OCI-LY3 (cell line): ENCODE data around the gene RND1.
"Not testable (repeated sequence)": the region's sequence is repeated elsewhere in the genome, so short reads cannot be mapped to it uniquely, and the experiment has no call there.

ENCODE experiments used
- H2AFZ ChIP-seq: fragments of 200-600, 300-600 bp; shearing (Covaris generic); 2 replicates; pipeline ENCODE4 v1.6.0; 2014; ENCODE audit warnings: antibody characterized with exemption, low read depth, low read length
- H3K27ac ChIP-seq: fragments of 200-600, 300-600 bp; sonication (generic); 2 replicates; pipeline ENCODE4 v1.5.1; 2014; ENCODE audit warnings: mild to moderate bottlenecking, low read length, moderate library complexity, mixed read lengths
- H3K27me3 ChIP-seq: fragments of 200-600, 300-600 bp; sonication (generic); 2 replicates; pipeline ENCODE4 v1.6.1; 2014; ENCODE audit warnings: low read depth, low read length, mixed read lengths
- H3K36me3 ChIP-seq: fragments of 200-600, 300-600 bp; sonication (generic); replicated peaks from 2 replicates; pipeline ENCODE3; 2014; ENCODE audit warnings: low read depth, low read length, mixed read lengths
- H3K4me1 ChIP-seq: fragments of 300-600, 200-600 bp; sonication (generic); 2 replicates; pipeline ENCODE4 v1.6.1; 2014; ENCODE audit warnings: low read length, mixed read lengths
- H3K4me2 ChIP-seq: fragments of 200-600, 300-600 bp; sonication (generic); 2 replicates; pipeline ENCODE4 v1.6.1; 2014; ENCODE audit warnings: low read length, mixed read lengths
- H3K4me3 ChIP-seq: fragments of 300-600, 200-600 bp; sonication (generic); 2 replicates; pipeline ENCODE4 v1.5.1; 2014; ENCODE audit warnings: antibody characterized with exemption, mild to moderate bottlenecking, low read length, moderate library complexity
- H3K79me2 ChIP-seq: fragments of 300-600, 200-600 bp; shearing (Covaris generic); 2 replicates; pipeline ENCODE4 v1.6.1; 2014; ENCODE audit warnings: mild to moderate bottlenecking, low read length, mixed read lengths
- H3K9ac ChIP-seq: fragments of 300-600, 200-600 bp; shearing (Covaris generic); 2 replicates; pipeline ENCODE4 v1.6.0; 2014; ENCODE audit warnings: mild to moderate bottlenecking, low read length, moderate library complexity
- H3K9me3 ChIP-seq: fragments of 200-600, 300-600 bp; shearing (Covaris generic); 2 replicates; pipeline ENCODE4 v1.6.1; 2014; ENCODE audit warnings: low read length, mixed read lengths; ENCODE audit not compliant: insufficient read depth
- H4K20me1 ChIP-seq: fragments of 200-600, 300-600 bp; sonication (generic); 2 replicates; pipeline ENCODE4 v1.6.1; 2016; ENCODE audit warnings: low read length, mixed read lengths; ENCODE audit not compliant: insufficient read depth
- EZH2phosphoT487 ChIP-seq: fragments of 200-600 bp; shearing (Covaris generic); IDR thresholded peaks from 2 replicates; pipeline ENCODE4 v1.6.1; 2018; ENCODE audit warnings: antibody characterized with exemption, mixed run types, low read depth
- TF ChIP-seq, protein P1 (sequence below): fragments of 200-600, 300-600 bp; sonication (generic); IDR thresholded peaks from 2 replicates; pipeline ENCODE4 v1.5.1; 2014; ENCODE audit warnings: antibody characterized with exemption, low read length, low read depth

Gene RND1

DNA sequence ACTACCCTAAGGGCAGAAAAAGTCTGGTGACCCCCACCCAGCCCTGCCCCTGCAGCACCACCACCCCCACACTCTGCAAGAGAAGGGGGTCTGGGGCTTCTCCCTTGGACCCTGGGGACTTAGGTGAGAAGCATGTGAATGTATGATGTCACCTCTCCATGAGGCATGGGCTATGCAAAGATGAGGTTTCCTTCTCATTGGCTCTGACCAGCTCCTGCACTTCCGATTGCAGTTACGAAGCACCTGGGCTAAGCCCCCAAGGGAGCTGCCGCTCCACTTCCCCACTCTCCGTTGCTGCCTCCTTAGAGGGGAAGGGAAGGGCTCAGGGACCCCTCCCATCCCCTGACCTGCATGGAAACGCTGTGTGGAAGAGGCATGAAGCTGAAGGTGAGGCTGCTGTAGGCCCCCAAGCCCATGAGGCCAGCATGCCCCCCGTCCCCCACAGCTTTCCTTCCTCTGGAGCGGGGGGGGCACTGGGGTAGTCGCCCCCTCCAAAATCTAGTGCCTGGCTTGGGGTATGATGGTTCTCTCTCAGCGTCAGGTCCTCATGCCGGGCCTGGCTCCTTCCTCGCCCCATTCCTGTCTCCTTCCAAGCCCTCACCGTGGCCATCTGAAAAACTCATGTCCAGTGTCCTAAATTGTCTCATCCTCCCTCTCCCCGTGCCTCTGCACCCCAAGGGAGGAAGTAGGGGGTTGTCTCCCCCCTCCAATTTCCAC, 8.2 kb downstream of the RND1 start:
- Histone ChIP-seq H4K20me1 (no peaks in the 10 kb centered on the region), H3K27me3 (no peaks in the 10 kb centered on the region), H3K9ac (no peak overlapping the region), H3K27ac (no peak overlapping the region), H3K4me3 (peak overlapping the region; percentile 19; the same call in 1 of the 2 replicates), H3K4me1 (peaks cover 14% of the 10 kb centered on the region), H3K79me2 (peaks cover 3% of the 10 kb centered on the region; the same call in 1 of the 2 replicates), H3K36me3 (peaks cover 6% of the 10 kb centered on the region), H3K9me3 (no peaks in the 10 kb centered on the region), H2AFZ (no peak overlapping the region), H3K4me2 (peak overlapping the region; percentile 43)
- no peak for TF ChIP-seq EZH2phosphoT487
- TF ChIP-seq, protein P1, sequence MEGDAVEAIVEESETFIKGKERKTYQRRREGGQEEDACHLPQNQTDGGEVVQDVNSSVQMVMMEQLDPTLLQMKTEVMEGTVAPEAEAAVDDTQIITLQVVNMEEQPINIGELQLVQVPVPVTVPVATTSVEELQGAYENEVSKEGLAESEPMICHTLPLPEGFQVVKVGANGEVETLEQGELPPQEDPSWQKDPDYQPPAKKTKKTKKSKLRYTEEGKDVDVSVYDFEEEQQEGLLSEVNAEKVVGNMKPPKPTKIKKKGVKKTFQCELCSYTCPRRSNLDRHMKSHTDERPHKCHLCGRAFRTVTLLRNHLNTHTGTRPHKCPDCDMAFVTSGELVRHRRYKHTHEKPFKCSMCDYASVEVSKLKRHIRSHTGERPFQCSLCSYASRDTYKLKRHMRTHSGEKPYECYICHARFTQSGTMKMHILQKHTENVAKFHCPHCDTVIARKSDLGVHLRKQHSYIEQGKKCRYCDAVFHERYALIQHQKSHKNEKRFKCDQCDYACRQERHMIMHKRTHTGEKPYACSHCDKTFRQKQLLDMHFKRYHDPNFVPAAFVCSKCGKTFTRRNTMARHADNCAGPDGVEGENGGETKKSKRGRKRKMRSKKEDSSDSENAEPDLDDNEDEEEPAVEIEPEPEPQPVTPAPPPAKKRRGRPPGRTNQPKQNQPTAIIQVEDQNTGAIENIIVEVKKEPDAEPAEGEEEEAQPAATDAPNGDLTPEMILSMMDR = no peak

DNA sequence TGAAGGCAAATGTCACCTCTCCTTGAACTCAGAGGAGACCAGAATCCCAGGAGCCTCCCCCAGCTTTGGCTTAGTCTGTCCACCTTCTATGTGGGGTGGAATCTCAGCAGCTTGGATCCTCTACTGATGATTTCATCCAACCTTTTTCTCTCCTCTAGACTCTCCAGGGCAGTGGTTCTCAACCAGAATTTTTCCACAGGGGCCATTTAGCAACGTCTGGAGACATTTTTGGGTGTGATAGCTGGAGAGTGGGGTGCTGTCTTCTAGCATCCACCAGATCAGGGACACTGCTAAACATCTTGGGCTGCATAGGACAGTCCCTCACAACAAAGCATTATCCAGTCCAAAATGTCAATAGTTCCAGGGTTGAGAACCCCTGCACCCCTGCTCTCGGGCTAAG, 9.3 kb downstream of the RND1 start:
- no peaks in the 10 kb centered on the region for H3K9me3 ChIP-seq
- H2AFZ ChIP-seq = no peak overlapping the region
- H4K20me1 ChIP-seq = no peaks in the 10 kb centered on the region
- peaks cover 12% of the 10 kb centered on the region for H3K79me2 ChIP-seq
- H3K36me3 ChIP-seq = peaks cover 6% of the 10 kb centered on the region
- no peak overlapping the region for H3K4me3 ChIP-seq
- H3K27ac ChIP-seq = no peak overlapping the region
- H3K9ac ChIP-seq = no peak overlapping the region
- no peaks in the 10 kb centered on the region for H3K27me3 ChIP-seq
- no peak overlapping the region for H3K4me2 ChIP-seq
- no peak for TF ChIP-seq EZH2phosphoT487
- TF ChIP-seq, protein P1 = no peak
- peaks cover 14% of the 10 kb centered on the region for H3K4me1 ChIP-seq

DNA sequence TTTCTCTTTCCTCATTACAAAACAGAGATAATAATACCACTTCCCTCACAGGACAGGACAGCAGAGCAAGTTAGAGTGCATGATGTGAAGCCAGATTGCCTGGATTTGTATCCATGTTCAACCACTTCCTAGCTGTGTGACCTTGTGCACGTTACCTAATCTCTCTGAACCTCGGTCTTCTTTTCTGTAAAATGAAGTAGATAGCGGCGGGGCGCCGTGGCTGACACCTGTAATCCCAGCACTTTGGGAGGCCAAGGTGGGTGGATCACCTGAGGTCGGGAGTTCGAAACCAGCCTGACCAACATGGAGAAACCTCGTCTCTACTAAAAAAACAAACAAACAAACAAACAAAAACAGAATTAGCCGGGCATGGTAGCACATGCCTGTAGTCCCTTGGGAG, 10.7 kb downstream of the RND1 start:
- Histone ChIP-seq H3K79me2 (peaks cover 26% of the 10 kb centered on the region), H3K4me1 (peaks cover 23% of the 10 kb centered on the region), H3K36me3 (peaks cover 13% of the 10 kb centered on the region)
- not testable (repeated sequence) for H3K9ac ChIP-seq, H3K27me3 ChIP-seq, H2AFZ ChIP-seq, H3K4me3 ChIP-seq, H4K20me1 ChIP-seq, H3K9me3 ChIP-seq, H3K4me2 ChIP-seq, H3K27ac ChIP-seq

DNA sequence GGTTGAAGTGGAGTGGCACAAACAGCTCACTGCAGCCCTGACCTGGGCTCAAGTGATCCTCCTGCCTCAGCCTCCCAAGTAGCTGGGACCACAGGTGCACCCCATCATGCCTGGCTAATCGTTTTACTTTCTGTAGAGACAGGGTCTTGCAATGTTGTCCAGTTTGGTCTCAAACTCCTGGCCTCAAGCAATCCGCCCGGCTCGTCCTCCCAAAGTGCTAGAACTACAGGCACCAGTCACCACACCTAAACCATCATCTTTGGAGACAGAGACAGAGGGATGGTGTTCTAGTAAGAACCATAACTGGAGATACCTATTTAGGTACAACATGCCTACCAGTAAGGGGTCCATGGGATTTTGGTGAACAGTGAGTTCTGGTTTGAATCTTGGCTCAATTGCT, 11.2 kb downstream of the RND1 start:
- Histone ChIP-seq H2AFZ (no peak overlapping the region), H3K4me3 (no peak overlapping the region), H3K9ac (no peak overlapping the region), H3K79me2 (peaks cover 31% of the 10 kb centered on the region), H3K4me1 (peaks cover 23% of the 10 kb centered on the region), H3K36me3 (peaks cover 17% of the 10 kb centered on the region), H3K4me2 (no peak overlapping the region), H4K20me1 (0 out of 2 replicates have a peak, but pooled peaks cover 8% of the 10 kb centered on the region), H3K27me3 (no peaks in the 10 kb centered on the region), H3K27ac (no peak overlapping the region), H3K9me3 (no peaks in the 10 kb centered on the region)
- no peak for TF ChIP-seq EZH2phosphoT487
- TF ChIP-seq, protein P1 = no peak
